ENCODE results near the gene SREBF1. TPM values are rescaled to one million over a fixed set of nuclear protein-coding genes. Genes with fewer than 3 reads are reported as not detected.

The SREBF1 gene
- total and polyA plus RNA-seq, 10 of the 15 experiments (the other 5 are each of a cell fraction or from before 2014, with no cell fraction given), result 1.4 to 84.6 (median 20.4) TPM

DNA sequence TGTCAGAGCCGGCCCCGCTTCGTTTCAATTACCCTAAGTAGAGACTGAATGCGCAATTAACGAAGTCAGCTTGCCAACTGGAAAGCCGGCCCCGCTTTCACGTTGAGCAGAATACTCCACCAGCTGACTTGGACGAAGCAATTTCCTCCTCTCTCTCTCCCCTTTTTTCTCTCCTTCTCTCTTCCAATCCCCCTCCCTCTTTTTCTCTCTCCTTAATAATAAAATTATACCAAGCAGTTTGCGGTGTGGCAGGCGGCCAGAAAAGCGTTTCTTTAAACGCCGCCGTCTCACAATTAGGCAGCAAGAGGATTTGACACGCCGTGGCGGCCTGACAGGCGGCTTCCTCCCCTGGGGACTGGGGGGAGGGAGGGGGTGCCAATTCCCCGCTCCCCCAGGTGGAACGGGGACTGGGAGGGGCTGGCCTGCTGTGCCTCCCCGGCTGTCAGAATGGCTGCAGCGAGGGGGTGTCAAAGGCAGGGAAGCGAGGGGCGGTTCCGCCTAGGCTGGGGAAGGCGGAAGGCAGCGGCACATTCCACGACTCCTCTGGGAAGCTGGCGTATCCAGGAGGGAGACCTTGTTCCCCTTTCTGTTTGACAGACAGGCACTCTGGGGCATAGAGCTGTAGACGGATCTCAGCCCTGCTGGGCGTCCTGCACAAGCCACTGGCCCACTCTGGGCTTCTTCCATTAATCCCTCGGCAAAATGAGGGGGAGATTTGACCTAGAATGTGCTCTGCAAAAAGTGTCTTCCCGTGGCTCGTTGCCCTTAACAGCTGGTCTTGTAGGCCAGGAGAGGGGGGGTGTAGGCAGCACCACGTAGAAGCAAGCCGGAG is 52.7 kb downstream of the SREBF1 start (continued):
- TF ChIP-seq MEF2B (IDR thresholded peaks at IDR 0.05; ENCODE audit: partially characterized antibody, poor library complexity, severe bottlenecking), result peak; percentile 92
- TF ChIP-seq, protein P1, sequence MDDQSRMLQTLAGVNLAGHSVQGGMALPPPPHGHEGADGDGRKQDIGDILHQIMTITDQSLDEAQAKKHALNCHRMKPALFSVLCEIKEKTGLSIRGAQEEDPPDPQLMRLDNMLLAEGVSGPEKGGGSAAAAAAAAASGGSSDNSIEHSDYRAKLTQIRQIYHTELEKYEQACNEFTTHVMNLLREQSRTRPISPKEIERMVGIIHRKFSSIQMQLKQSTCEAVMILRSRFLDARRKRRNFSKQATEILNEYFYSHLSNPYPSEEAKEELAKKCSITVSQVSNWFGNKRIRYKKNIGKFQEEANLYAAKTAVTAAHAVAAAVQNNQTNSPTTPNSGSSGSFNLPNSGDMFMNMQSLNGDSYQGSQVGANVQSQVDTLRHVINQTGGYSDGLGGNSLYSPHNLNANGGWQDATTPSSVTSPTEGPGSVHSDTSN (IDR thresholded peaks at IDR 0.05; ENCODE audit: insufficient replicate concordance, low read depth, low read length), result no peak
- no peak for TF ChIP-seq KLF5 (IDR thresholded peaks at IDR 0.05; ENCODE audit: partially characterized antibody)
- no peak for TF ChIP-seq CHD2 (IDR thresholded peaks at IDR 0.05; ENCODE audit: borderline replicate concordance, low read depth, low read length)
- TF ChIP-seq POLR2A (IDR thresholded peaks at IDR 0.05; ENCODE audit: low read depth, low read length), result no peak
- TF ChIP-seq, protein P2, sequence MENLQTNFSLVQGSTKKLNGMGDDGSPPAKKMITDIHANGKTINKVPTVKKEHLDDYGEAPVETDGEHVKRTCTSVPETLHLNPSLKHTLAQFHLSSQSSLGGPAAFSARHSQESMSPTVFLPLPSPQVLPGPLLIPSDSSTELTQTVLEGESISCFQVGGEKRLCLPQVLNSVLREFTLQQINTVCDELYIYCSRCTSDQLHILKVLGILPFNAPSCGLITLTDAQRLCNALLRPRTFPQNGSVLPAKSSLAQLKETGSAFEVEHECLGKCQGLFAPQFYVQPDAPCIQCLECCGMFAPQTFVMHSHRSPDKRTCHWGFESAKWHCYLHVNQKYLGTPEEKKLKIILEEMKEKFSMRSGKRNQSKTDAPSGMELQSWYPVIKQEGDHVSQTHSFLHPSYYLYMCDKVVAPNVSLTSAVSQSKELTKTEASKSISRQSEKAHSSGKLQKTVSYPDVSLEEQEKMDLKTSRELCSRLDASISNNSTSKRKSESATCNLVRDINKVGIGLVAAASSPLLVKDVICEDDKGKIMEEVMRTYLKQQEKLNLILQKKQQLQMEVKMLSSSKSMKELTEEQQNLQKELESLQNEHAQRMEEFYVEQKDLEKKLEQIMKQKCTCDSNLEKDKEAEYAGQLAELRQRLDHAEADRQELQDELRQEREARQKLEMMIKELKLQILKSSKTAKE (IDR thresholded peaks at IDR 0.05; ENCODE audit: low read depth, poor library complexity, severe bottlenecking), result peak; percentile 58
- TF ChIP-seq, protein P3, sequence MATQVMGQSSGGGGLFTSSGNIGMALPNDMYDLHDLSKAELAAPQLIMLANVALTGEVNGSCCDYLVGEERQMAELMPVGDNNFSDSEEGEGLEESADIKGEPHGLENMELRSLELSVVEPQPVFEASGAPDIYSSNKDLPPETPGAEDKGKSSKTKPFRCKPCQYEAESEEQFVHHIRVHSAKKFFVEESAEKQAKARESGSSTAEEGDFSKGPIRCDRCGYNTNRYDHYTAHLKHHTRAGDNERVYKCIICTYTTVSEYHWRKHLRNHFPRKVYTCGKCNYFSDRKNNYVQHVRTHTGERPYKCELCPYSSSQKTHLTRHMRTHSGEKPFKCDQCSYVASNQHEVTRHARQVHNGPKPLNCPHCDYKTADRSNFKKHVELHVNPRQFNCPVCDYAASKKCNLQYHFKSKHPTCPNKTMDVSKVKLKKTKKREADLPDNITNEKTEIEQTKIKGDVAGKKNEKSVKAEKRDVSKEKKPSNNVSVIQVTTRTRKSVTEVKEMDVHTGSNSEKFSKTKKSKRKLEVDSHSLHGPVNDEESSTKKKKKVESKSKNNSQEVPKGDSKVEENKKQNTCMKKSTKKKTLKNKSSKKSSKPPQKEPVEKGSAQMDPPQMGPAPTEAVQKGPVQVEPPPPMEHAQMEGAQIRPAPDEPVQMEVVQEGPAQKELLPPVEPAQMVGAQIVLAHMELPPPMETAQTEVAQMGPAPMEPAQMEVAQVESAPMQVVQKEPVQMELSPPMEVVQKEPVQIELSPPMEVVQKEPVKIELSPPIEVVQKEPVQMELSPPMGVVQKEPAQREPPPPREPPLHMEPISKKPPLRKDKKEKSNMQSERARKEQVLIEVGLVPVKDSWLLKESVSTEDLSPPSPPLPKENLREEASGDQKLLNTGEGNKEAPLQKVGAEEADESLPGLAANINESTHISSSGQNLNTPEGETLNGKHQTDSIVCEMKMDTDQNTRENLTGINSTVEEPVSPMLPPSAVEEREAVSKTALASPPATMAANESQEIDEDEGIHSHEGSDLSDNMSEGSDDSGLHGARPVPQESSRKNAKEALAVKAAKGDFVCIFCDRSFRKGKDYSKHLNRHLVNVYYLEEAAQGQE (IDR thresholded peaks at IDR 0.05; ENCODE audit: low read depth, low read length), result no peak
- TF ChIP-seq SUPT20H (IDR thresholded peaks at IDR 0.05; ENCODE audit: borderline replicate concordance, control insufficient read depth, low read depth, low read length), result no peak
- TF ChIP-seq NFYB (IDR thresholded peaks at IDR 0.05; ENCODE audit: insufficient read depth, low read depth, low read length), result no peak
- TF ChIP-seq SREBF2 (IDR thresholded peaks at IDR 0.05; ENCODE audit: low read length), result no peak
- TF ChIP-seq YBX1 (IDR thresholded peaks at IDR 0.05), result no peak
- TF ChIP-seq, protein P4, sequence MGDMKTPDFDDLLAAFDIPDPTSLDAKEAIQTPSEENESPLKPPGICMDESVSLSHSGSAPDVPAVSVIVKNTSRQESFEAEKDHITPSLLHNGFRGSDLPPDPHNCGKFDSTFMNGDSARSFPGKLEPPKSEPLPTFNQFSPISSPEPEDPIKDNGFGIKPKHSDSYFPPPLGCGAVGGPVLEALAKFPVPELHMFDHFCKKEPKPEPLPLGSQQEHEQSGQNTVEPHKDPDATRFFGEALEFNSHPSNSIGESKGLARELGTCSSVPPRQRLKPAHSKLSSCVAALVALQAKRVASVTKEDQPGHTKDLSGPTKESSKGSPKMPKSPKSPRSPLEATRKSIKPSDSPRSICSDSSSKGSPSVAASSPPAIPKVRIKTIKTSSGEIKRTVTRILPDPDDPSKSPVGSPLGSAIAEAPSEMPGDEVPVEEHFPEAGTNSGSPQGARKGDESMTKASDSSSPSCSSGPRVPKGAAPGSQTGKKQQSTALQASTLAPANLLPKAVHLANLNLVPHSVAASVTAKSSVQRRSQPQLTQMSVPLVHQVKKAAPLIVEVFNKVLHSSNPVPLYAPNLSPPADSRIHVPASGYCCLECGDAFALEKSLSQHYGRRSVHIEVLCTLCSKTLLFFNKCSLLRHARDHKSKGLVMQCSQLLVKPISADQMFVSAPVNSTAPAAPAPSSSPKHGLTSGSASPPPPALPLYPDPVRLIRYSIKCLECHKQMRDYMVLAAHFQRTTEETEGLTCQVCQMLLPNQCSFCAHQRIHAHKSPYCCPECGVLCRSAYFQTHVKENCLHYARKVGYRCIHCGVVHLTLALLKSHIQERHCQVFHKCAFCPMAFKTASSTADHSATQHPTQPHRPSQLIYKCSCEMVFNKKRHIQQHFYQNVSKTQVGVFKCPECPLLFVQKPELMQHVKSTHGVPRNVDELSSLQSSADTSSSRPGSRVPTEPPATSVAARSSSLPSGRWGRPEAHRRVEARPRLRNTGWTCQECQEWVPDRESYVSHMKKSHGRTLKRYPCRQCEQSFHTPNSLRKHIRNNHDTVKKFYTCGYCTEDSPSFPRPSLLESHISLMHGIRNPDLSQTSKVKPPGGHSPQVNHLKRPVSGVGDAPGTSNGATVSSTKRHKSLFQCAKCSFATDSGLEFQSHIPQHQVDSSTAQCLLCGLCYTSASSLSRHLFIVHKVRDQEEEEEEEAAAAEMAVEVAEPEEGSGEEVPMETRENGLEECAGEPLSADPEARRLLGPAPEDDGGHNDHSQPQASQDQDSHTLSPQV (IDR thresholded peaks at IDR 0.05), result no peak
- TF ChIP-seq FOXM1 (IDR thresholded peaks at IDR 0.05; ENCODE audit: low read depth, low read length), result no peak
- no peak for TF ChIP-seq MTA3 (IDR thresholded peaks at IDR 0.05; ENCODE audit: borderline replicate concordance, low read length)
- TF ChIP-seq SMAD1 (IDR thresholded peaks at IDR 0.05; ENCODE audit: low read depth, partially characterized antibody), result peak; percentile 77
- TF ChIP-seq TCF3 (IDR thresholded peaks at IDR 0.05; ENCODE audit: borderline replicate concordance, insufficient read depth, low read depth, low read length), result no peak
- TF ChIP-seq JUNB (IDR thresholded peaks at IDR 0.05), result no peak
- TF ChIP-seq TCF7 (IDR thresholded peaks at IDR 0.05; ENCODE audit: borderline replicate concordance), result no peak
- no peak for TF ChIP-seq HDAC2 (IDR thresholded peaks at IDR 0.05)

Data from GM12878 (cell line).